Thymus (tissue), 11 donors: ENCODE data around the gene PDLIM5. TPM values are rescaled to one million over a fixed set of nuclear protein-coding genes. Genes with fewer than 3 reads are reported as not detected.

Source experiments
- DNase-seq, 9 donors: peaks; one replicate each; pipeline ENCODE4 v3.0.0-alpha.2; 2013; ENCODE audit warnings: low spot score in 9 of 9, low read depth in 6 of 9, missing footprints in 1 of 9
- H3K27ac ChIP-seq, 2 donors: one replicate each; pipeline ENCODE4 v1.5.1; 2013; ENCODE audit warnings: control low read depth in 1 of 2, low read depth in 1 of 2, low read length in 1 of 2, mild to moderate bottlenecking in 1 of 2, moderate library complexity in 1 of 2
- H3K27me3 ChIP-seq, 2 donors: one replicate each; pipeline ENCODE4 v1.5.1; 2013; ENCODE audit warnings: low read length in 1 of 2; ENCODE audit not compliant: control insufficient read depth in 2 of 2, insufficient read depth in 1 of 2
- H3K36me3 ChIP-seq, 2 donors: one replicate each; pipeline ENCODE4 v1.5.1; 2013; ENCODE audit warnings: low read length in 1 of 2, mild to moderate bottlenecking in 1 of 2, moderate library complexity in 1 of 2; ENCODE audit not compliant: control insufficient read depth in 2 of 2, insufficient read depth in 2 of 2
- H3K4me1 ChIP-seq, 2 donors: one replicate each; pipeline ENCODE4 v1.5.1; 2013; ENCODE audit warnings: low read length in 2 of 2; ENCODE audit not compliant: control insufficient read depth in 2 of 2, insufficient read depth in 2 of 2
- H3K4me3 ChIP-seq, 2 donors: one replicate each; pipeline ENCODE4 v1.5.1; 2013; ENCODE audit warnings: low read length in 2 of 2, control low read depth in 1 of 2, mild to moderate bottlenecking in 1 of 2
- H3K9me3 ChIP-seq, 2 donors: one replicate each; pipeline ENCODE4 v1.5.1; 2013; ENCODE audit warnings: low read length in 1 of 2, mild to moderate bottlenecking in 1 of 2; ENCODE audit not compliant: control insufficient read depth in 2 of 2, insufficient read depth in 1 of 2
- WGBS: extraction: QIAGEN DNeasy Blood & Tissue Kit; methylation state at CpG from one replicate; pipeline ENCODE4 v1.1.7; 2013; 5-methylcytosine and 5-hydroxymethylcytosine counted together
- polyA plus RNA-seq: library from polyadenylated mRNA; stranded (reverse); fragments of 200-250 nt; gene quantifications from one replicate; pipeline ENCODE4 v1.2.3, GENCODE V29; 2013
- total RNA-seq: library from RNA; stranded (reverse); fragments of 120-200 nt; gene quantifications from one replicate; pipeline ENCODE4 v1.2.4, GENCODE V29; 2013
- donor health status: healthy.

PDLIM5 gene
- total and polyA plus RNA-seq, 2 donors, result 12.4 to 25.5 TPM

DNA sequence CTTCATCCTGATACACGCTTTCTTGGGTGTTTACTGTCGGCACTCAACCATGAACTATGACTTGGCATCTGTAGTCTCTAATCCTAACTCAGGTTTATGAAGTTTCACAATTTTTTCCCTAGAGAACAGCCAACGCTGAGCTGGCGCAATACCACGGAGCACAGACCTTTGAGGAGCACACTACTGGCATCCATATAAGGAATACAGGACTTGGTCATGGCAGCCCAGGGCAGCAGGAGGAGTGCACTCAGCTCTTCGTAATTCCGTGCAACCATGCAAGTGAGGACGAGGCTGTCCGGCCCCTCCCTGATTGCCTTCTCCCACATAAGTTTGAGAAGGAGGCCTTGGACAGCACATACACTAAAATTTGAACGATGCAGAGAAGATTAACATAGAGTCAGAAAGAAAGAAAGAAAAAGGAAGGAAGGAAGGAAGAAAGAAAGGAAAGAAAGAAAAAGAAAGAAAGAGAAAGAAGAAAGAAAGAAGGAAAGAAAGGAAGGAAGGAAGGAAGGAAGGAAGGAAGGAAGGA lies 41.0 kb upstream of the PDLIM5 start:
- Histone ChIP-seq H3K36me3 (no peaks in the 10 kb centered on the region), H3K4me3 (no peak overlapping the region), H3K27me3 (no peaks in the 10 kb centered on the region), H3K27ac (no peak overlapping the region), H3K9me3 (no peaks in the 10 kb centered on the region), H3K4me1 (no peaks in the 10 kb centered on the region)
- WGBS, result 97% methylated on average over 10 of the region's 10 CpGs
- no peak for DNase-seq

DNA sequence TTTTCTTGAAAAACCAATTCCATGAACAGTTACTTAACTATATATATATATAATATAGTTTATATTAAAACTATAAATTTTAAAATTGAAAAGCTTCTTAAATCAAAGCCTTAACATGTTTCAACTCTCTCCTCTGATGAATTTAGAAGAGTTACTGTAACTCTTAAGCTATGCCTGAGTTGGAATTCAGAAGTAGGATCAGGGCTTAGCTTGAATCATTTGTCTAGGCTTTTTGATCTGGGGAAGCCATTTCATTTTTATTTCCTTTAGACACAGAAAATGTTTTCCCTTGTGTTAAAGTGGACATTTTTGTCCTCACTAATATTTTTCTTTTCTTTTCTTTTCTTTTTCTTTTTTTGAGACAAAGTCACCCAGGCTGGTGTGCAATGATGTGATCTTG lies 40.4 kb upstream of the PDLIM5 start:
- no peaks in the 10 kb centered on the region for H3K27me3 ChIP-seq
- H3K27ac ChIP-seq, result no peak overlapping the region
- H3K4me1 ChIP-seq, result no peaks in the 10 kb centered on the region
- no peaks in the 10 kb centered on the region for H3K9me3 ChIP-seq
- no peak overlapping the region for H3K4me3 ChIP-seq
- H3K36me3 ChIP-seq, result no peaks in the 10 kb centered on the region
- DNase-seq, result no peak

DNA sequence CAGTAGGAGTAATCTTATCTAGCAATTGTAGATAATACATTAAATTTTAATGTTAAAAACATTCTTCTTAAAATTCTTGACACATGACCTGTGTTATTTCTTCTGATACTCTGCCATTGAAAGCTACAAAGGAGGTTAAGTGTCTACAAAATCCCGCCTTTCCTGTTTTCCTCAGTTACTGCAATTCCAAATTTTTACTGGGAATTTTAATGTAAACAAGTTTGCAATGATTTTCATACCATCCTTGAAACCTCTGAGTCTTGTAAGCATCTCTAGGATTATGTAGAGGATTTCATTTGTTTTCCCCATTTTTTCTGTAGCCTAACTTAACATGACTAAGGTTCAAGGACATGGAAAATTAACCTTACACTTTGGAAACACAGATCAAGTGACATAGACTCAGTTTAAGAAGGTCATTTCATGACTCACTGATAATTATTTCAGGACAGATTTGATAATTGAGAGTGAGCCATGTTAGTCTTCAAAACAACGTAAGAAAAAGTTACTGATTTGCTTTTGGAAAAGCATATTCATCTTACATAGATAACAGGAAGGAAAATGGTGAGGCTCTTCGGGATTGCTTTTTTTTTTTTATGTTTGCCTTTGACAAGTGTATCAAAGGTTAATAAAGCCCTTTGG lies 39.6 kb upstream of the PDLIM5 start:
- Histone ChIP-seq H3K4me3 (no peak overlapping the region), H3K9me3 (no peaks in the 10 kb centered on the region), H3K36me3 (no peaks in the 10 kb centered on the region), H3K27ac (no peak overlapping the region), H3K4me1 (no peaks in the 10 kb centered on the region), H3K27me3 (no peaks in the 10 kb centered on the region)
- no peak for DNase-seq
- 79% methylated on average over 3 of the region's 3 CpGs for WGBS

DNA sequence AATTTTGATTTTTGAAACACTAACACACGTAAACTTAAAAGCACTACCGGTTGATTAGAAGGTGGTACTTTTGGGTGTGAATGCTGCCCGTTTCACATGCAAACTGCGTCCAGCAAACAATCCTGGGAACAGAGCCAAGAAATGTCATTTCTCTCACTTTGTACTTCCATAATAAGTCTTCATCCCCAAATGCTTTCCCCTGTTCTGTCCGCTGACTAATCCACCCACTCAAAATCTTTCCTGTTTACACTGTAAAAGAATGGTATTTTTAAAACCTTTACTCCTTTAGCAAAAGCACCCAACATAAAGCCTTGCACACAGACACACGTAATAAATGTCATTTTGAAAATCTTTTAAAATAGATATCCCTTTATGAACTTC lies 39.1 kb upstream of the PDLIM5 start:
- H3K4me1 ChIP-seq, result no peaks in the 10 kb centered on the region
- DNase-seq, result no peak
- H3K9me3 ChIP-seq, result no peaks in the 10 kb centered on the region
- H3K36me3 ChIP-seq, result no peaks in the 10 kb centered on the region
- 65% methylated on average over 6 of the region's 6 CpGs for WGBS
- no peak overlapping the region for H3K4me3 ChIP-seq
- H3K27ac ChIP-seq, result no peak overlapping the region
- no peaks in the 10 kb centered on the region for H3K27me3 ChIP-seq

DNA sequence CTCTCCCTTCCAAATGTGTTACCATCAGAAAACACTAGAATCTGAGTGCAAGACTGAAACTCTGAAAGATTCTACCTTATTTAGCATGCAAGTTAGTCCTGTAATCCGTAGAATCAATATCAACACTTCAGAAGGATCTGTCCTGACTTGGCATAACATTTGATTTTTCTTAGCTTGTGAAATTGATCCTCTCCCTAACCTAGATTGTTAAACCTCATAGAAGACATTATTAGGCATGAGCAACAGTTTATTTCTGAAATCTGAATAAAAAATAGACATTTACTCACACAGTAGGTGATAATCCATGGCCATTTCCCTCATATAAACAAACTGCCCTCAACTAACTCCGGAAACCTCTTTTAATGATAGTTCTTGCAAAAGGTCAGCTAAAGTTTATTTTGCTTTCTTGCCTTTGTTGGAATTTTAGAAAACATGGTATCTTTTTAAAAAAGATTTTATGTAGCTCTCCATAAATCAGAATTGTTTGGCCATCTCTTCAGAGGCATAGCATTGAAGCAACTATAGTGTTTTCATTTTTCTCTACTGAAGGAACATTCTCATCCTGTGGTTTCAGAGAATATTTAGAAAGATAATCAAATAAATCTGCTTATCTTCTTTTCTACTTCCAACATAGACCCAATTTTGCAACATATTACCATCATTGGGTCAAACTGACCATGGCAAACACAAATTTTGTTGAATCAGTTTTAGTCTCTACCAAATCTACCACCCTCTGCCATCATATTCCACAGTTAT lies 38.5 kb upstream of the PDLIM5 start:
- Histone ChIP-seq H3K27ac (no peak overlapping the region), H3K9me3 (no peaks in the 10 kb centered on the region), H3K36me3 (no peaks in the 10 kb centered on the region), H3K4me3 (no peak overlapping the region), H3K4me1 (no peaks in the 10 kb centered on the region), H3K27me3 (no peaks in the 10 kb centered on the region)
- DNase-seq, result no peak
- 94% methylated on average over 2 of the region's 2 CpGs for WGBS

- Histone ChIP-seq H3K36me3 (no peaks in the 10 kb centered on the region), H3K27me3 (no peaks in the 10 kb centered on the region), H3K27ac (no peak overlapping the region), H3K9me3 (no peaks in the 10 kb centered on the region), H3K4me3 (no peak overlapping the region), H3K4me1 (no peaks in the 10 kb centered on the region)
- DNase-seq, result no peak
- 96% methylated on average over 1 of the region's 1 CpG for WGBS
Measured at GRCh38 chr4:94414907-94415306, 36.8 kb upstream of the PDLIM5 start.

DNA sequence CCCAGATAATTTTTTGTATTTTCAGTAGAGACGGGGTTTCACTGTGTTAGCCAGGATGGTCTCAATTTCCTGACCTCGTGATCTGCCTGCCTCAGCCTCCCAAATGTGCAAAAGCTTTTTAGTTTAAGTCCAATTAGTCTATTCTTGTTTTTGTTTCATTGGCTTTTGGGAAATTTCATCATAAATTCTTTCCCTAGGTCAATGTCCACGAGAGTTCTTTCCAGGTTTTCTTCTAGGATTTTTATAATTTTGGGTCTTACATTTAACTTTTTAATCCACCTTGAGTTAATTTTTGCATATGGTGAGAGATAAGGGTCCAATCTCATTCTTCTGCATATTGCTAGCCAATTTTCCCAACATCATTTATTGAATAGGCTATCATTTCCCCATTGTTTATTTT lies 36.3 kb upstream of the PDLIM5 start:
- no peaks in the 10 kb centered on the region for H3K4me1 ChIP-seq
- 97% methylated on average over 3 of the region's 3 CpGs for WGBS

GRCh38 chr4:94416335-94416734 lies 35.4 kb upstream of the PDLIM5 start:
- WGBS, result 98% methylated on average over 4 of the region's 4 CpGs
- no peak for DNase-seq
- Histone ChIP-seq H3K36me3 (no peaks in the 10 kb centered on the region), H3K4me1 (no peaks in the 10 kb centered on the region), H3K27me3 (no peaks in the 10 kb centered on the region), H3K9me3 (no peaks in the 10 kb centered on the region), H3K4me3 (no peak overlapping the region), H3K27ac (no peak overlapping the region)

More for the DNA sequence above, 36.3 kb upstream of the PDLIM5 start:
- Histone ChIP-seq H3K36me3 (no peaks in the 10 kb centered on the region), H3K9me3 (no peaks in the 10 kb centered on the region), H3K4me3 (no peak overlapping the region), H3K27ac (no peak overlapping the region), H3K27me3 (no peaks in the 10 kb centered on the region)
- no peak for DNase-seq

DNA sequence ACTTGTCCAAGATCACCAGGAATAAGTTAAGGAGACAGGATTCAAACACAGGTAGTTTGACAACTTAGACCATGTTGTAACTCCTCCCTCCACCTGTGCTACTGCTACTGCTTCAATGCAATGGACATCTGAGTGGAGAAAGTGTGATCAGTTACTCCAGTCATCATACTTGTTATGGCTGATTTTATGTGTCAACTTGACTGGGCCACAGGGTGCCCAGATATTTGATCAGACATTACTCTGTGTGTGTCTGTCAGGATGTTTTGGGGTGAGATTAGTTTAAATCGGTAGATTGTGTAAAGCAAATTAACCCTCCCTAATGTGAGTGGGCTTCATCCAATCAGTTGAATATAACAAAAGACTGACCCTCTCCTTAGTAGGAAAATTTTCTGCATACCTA lies 34.8 kb upstream of the PDLIM5 start:
- H3K27ac ChIP-seq, result no peak overlapping the region
- no peak for DNase-seq

More for the DNA sequence above, 34.8 kb upstream of the PDLIM5 start:
- H3K4me3 ChIP-seq, result no peak overlapping the region
- WGBS, result 98% methylated on average over 1 of the region's 1 CpG
- no peaks in the 10 kb centered on the region for H3K4me1 ChIP-seq
- H3K9me3 ChIP-seq, result no peaks in the 10 kb centered on the region
- no peaks in the 10 kb centered on the region for H3K27me3 ChIP-seq
- H3K36me3 ChIP-seq, result no peaks in the 10 kb centered on the region
